Activated B cell treated with CpG ODN at 0.5 μM for 24 hours (primary cell): ENCODE results near the gene AKNA. TPM values are rescaled to one million over a fixed set of nuclear protein-coding genes. Genes with fewer than 3 reads are reported as not detected.

Experiments used
- ATAC-seq: fragments of 200-7000 bp; cut with Tn5 transposase; one replicate; pipeline ENCODE4 v1.10.0; 2021; ENCODE audit warnings: low read depth, mild to moderate bottlenecking, moderate library complexity
- CTCF ChIA-PET: fragments of 350-600 bp; sonication (Branson Sonifier 250); formaldehyde crosslinking; loops from one replicate; lab custom pipeline; 2021; ENCODE audit warnings: antibody characterized with exemption; lab: Charles Lee
- POLR2A ChIA-PET: fragments of 350-600 bp; sonication (Branson Sonifier 250); formaldehyde crosslinking; loops from one replicate; lab custom pipeline; 2021; ENCODE audit warnings: antibody characterized with exemption; lab: Charles Lee
- DNase-seq: peaks from one replicate; pipeline ENCODE4 v3.0.0; 2022
- H3K27ac Mint-ChIP-seq: one replicate; pipeline ENCODE4 v1.8.0; 2020; ENCODE audit warnings: mixed read lengths
- H3K27me3 Mint-ChIP-seq: one replicate; pipeline ENCODE4 v1.8.0; 2021; ENCODE audit warnings: mixed read lengths
- H3K36me3 Mint-ChIP-seq: one replicate; pipeline ENCODE4 v1.8.0; 2021; ENCODE audit warnings: low read depth, mixed read lengths
- H3K4me1 Mint-ChIP-seq: one replicate; pipeline ENCODE4 v1.8.0; 2021; ENCODE audit warnings: mixed read lengths
- H3K4me3 Mint-ChIP-seq: one replicate; pipeline ENCODE4 v1.8.0; 2020; ENCODE audit warnings: mild to moderate bottlenecking, mixed read lengths
- H3K9me3 Mint-ChIP-seq: one replicate; pipeline ENCODE4 v1.8.0; 2020; ENCODE audit warnings: mixed read lengths
- CTCF ChIP-seq: fragments of 200-600 bp; IDR thresholded peaks from one replicate; pipeline ENCODE4 v1.8.0; 2022; ENCODE audit warnings: antibody characterized with exemption, mild to moderate bottlenecking
- intact Hi-C: fragments of 100-400 bp; cut with micrococcal nuclease; formaldehyde crosslinking; loops from one replicate; pipeline ENCODE4 v1.15.1; 2024
- total RNA-seq: library from RNA; stranded (reverse); gene quantifications from 2 replicates; pipeline ENCODE4 v1.2.3, GENCODE V29; 2022

The AKNA gene
- total RNA-seq, 1 donor from 2014 or later: 322 TPM

- H3K36me3 Mint-ChIP-seq: no peaks in the 10 kb centered on the region
- peaks cover 3% of the 10 kb centered on the region for H3K27me3 Mint-ChIP-seq
- ATAC-seq: no peak
- no peak for DNase-seq
- no peak overlapping the region for H3K27ac Mint-ChIP-seq
- TF ChIP-seq CTCF: no peak
- ChIA-PET CTCF (no interaction called here), POLR2A (no interaction called here)
- no peaks in the 10 kb centered on the region for H3K4me1 Mint-ChIP-seq
- intact Hi-C loops: no loop called here
- no peak overlapping the region for H3K4me3 Mint-ChIP-seq
- no peaks in the 10 kb centered on the region for H3K9me3 Mint-ChIP-seq
These were observed 29.7 kb upstream of the AKNA start for GRCh38 chr9:114417511-114417910.

- Mint-ChIP-seq H3K36me3 (no peaks in the 10 kb centered on the region), H3K27ac (no peak overlapping the region), H3K4me3 (no peak overlapping the region), H3K27me3 (peaks cover 3% of the 10 kb centered on the region), H3K9me3 (no peaks in the 10 kb centered on the region), H3K4me1 (no peaks in the 10 kb centered on the region)
- ChIA-PET CTCF (no interaction called here), POLR2A (no interaction called here)
- DNase-seq (no peak), ATAC-seq (no peak)
- intact Hi-C loops: no loop called here
- TF ChIP-seq CTCF: no peak
These were observed 29.1 kb upstream of the AKNA start for GRCh38 chr9:114416906-114417305.

- intact Hi-C loops: no loop called here
- DNase-seq (no peak), ATAC-seq (no peak)
- no peaks in the 10 kb centered on the region for H3K4me1 Mint-ChIP-seq
- no peak overlapping the region for H3K27ac Mint-ChIP-seq
- no peaks in the 10 kb centered on the region for H3K36me3 Mint-ChIP-seq
- H3K27me3 Mint-ChIP-seq: peaks cover 3% of the 10 kb centered on the region
- POLR2A ChIA-PET: no interaction called here
- no peak overlapping the region for H3K4me3 Mint-ChIP-seq
- TF ChIP-seq CTCF: no peak
- no peaks in the 10 kb centered on the region for H3K9me3 Mint-ChIP-seq
- CTCF ChIA-PET: no interaction called here
These were observed 28.5 kb upstream of the AKNA start for GRCh38 chr9:114416290-114416689.

GRCh38 chr9:114414346-114414745, 26.6 kb upstream of the AKNA start:
- ATAC-seq (no peak), DNase-seq (no peak)
- Mint-ChIP-seq H3K36me3 (no peaks in the 10 kb centered on the region), H3K27ac (no peak overlapping the region), H3K4me3 (no peak overlapping the region), H3K9me3 (no peaks in the 10 kb centered on the region), H3K27me3 (peaks cover 1% of the 10 kb centered on the region), H3K4me1 (no peaks in the 10 kb centered on the region)
- ChIA-PET POLR2A (no interaction called here), CTCF (interaction anchor here (1.0 to 1.1 kb wide), 2 partner anchors 9 to 239 kb away, joined by 3 to 4 read pairs; no protein-coding TSS in a partner anchor)
- TF ChIP-seq CTCF: no peak
- intact Hi-C loops: no loop called here

GRCh38 chr9:114413861-114414301, 26.1 kb upstream of the AKNA start:
- no peak overlapping the region for H3K27ac Mint-ChIP-seq
- no peak overlapping the region for H3K4me3 Mint-ChIP-seq
- H3K36me3 Mint-ChIP-seq: no peaks in the 10 kb centered on the region
- DNase-seq (no peak), ATAC-seq (no peak)
- H3K27me3 Mint-ChIP-seq: no peaks in the 10 kb centered on the region
- H3K4me1 Mint-ChIP-seq: no peaks in the 10 kb centered on the region
- ChIA-PET POLR2A (no interaction called here), CTCF (interaction anchor here (1.0 to 1.1 kb wide), 2 partner anchors 8 to 240 kb away, joined by 3 to 4 read pairs; no protein-coding TSS in a partner anchor)
- no peaks in the 10 kb centered on the region for H3K9me3 Mint-ChIP-seq
- intact Hi-C loops: no loop called here
- no peak for TF ChIP-seq CTCF
